Cerebellar cortex (tissue), 1 donor: ENCODE results near the gene FXYD3.
A peak's percentile ranks its signal among the peaks of the same experiment; 100 is the strongest.
"Not testable (repeated sequence)": the region's sequence is repeated elsewhere in the genome, so short reads cannot be mapped to it uniquely, and the experiment has no call there.

Experiments used
- DNase-seq: peaks from one replicate; pipeline ENCODE4 v3.0.0-alpha.2; 2015; ENCODE audit warnings: low spot score

FXYD3 gene

GRCh38 chr19:35142606-35143230 is 27.1 kb downstream of the FXYD3 start:
- DNase-seq: no peak

DNA sequence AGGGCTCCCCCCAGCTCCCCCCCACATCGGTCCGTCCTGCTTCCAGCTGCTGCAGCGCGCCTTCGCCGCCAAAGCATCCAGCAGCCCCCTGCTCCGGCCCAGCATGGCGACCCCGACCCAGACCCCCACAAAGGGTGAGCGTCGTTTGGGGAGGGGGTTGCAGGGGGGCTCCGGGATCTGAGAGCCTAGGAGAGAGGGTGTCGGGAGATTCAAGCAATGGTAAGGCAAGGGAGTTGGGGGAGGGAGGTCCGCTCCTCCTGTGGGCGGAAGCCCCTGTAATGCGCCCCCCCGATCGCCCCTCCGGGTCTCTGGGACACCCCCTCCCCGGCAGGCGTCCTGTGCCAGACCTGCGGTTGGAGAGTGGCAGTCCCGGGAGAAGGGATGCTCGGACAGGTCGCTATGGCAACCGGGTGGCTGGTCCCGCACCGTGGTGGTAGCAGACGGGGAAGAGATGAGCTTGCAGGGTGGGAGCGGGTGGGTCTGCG is 27.6 kb downstream of the FXYD3 start, which contains the start of gene FXYD7:
Gene FXYD7 (plus strand): TSS at position 25 of the 485 bp plus-strand sequence. CDS start 79 bp downstream, at position 104.
- DNase-seq: peak; percentile 50

DNA sequence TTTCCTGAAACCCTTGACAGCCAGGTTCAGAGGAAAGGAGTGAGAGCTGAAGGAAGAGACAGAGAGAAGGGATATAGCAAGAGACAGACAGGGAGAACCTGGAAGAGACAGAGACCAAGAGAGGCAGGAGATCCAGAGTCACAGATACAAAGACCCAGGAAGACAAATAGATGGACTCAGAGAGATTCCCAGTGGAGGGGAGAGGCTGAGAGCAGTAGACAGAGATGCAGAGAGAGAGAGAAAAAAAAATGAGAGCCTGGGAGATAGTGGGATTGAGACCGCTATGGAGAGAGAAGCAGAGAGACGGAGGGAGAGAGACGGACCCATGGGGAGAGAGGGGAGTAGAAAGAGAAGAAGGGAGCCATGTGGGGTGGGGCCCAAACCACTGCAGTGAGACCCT is 28.2 kb downstream of the FXYD3 start:
- no peak for DNase-seq

- no peak for DNase-seq
Observed at GRCh38 chr19:35144259-35144599, 28.6 kb downstream of the FXYD3 start.

DNA sequence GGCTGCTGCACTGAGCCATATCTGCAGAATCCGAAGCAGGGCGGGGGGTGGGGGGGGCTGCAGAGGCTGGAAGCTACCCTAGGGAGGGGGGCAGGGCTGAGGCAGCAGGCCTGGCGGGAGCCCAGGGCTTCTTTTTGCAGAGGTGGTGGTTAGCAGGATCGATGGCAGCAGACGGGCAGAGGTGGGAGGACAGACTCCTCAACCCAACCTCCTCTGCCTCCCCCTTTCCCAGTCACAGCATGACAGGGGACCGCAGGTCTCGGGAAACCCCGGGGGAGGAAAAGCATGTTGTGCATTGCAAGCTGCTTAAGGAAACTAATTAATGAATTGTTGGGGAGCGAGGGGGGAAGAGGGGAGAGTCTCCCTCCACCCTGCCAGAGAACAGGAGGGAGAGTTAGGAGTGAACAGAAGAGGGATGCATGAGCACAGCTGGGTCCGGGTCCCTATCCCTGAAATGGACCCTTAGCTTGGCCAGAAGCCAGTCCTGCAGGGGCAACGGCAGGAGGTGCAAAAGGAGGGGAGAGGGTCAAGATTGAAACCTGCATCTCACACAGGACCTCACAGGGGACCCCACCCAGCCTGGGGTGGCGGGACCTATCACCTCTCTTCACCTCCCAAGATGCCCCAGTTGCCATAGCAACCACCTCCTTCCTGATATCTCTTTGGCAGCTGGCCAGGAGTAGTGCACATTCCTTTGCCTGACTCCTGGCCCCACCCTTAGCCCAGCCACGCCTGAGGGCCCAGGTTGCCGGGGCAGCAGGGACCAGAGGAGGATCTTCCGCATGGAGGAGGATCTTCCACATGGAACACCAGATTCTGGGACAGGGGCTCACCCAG is 29.2 kb downstream of the FXYD3 start:
- no peak for DNase-seq

- DNase-seq: no peak
Observed at GRCh38 chr19:35146746-35147459, 31.3 kb downstream of the FXYD3 start.

- no peak for DNase-seq
Observed at GRCh38 chr19:35149463-35149862, 33.8 kb downstream of the FXYD3 start.

- no peak for DNase-seq
Observed at GRCh38 chr19:35150445-35150844, 34.8 kb downstream of the FXYD3 start.

DNA sequence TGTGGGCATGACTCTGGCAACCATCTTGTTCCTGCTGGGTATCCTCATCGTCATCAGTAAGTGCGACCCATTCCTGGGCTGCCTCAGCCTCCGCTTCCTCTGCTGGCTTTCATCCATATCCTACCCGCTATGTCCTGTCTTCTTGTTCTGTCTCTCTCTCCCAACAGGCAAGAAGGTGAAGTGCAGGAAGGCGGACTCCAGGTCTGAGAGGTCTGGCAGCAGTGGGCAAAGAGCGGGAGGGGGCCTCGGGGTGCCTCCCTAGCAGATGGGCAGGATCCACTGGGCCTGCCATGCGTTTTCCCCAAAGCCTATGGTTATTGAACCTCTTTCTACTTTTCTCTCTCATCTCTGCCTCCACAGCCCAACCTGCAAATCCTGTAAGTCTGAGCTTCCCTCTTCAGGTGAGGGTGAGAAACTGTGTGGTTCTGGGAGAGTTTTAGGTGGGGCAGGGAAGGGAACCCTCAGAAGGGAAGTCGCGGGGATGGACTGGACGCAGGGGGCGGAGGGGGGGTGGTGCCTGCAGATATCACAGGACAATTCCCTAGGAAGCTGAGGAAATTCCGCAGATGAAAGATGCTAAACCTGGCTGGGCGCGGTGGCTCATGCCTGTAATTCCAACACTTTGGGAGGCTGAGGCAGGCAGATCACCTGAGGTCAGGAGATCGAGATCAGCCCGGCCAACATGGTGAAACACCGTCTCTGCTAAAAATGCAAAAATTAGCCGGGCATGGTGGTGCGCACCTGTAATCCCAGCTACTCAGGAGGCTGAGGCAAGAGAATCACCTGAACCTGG is 35.8 kb downstream of the FXYD3 start:
- DNase-seq: no peak

GRCh38 chr19:35153129-35153522 is 37.5 kb downstream of the FXYD3 start:
- not testable (repeated sequence) for DNase-seq

DNA sequence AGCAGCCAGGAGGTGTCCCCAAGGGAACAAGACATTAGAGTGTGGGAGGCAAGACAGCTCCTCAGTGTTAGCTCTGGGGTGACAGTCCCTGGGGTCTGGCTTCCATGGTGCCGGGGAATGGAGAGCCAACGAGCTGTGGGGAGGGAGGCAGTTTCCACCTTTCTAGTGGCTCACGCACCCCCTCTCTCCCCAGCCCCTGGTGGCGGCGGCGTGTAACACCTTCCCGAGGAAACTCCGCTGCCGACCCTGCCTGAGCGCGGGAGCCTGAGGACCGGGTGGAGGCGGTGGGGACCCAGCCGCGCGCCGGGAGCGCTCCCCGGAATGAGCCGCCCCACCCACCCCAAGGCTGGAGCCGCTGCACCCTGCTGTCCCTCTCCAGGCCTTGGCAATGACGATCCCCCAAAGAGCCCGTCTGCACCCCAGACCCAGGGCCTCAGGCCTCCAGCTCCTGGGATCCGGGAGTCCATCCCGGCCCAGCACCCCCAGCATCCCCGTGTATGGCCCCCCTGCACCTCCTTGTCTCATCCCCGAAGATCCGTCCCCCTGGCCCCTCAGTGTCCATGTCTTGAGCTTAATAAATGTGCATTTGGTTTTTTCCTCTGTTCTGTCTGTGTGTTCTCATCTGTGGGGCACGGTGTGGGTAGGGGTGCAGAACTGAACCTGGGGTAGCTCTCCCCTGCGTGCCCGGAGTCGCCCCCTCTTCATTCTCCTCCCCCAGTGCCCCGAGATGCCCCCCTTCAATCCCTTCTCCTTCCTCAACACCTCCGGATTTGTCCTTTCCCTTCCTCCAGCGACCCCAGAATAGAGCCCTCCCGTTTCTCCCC is 38.3 kb downstream of the FXYD3 start:
- no peak for DNase-seq

DNA sequence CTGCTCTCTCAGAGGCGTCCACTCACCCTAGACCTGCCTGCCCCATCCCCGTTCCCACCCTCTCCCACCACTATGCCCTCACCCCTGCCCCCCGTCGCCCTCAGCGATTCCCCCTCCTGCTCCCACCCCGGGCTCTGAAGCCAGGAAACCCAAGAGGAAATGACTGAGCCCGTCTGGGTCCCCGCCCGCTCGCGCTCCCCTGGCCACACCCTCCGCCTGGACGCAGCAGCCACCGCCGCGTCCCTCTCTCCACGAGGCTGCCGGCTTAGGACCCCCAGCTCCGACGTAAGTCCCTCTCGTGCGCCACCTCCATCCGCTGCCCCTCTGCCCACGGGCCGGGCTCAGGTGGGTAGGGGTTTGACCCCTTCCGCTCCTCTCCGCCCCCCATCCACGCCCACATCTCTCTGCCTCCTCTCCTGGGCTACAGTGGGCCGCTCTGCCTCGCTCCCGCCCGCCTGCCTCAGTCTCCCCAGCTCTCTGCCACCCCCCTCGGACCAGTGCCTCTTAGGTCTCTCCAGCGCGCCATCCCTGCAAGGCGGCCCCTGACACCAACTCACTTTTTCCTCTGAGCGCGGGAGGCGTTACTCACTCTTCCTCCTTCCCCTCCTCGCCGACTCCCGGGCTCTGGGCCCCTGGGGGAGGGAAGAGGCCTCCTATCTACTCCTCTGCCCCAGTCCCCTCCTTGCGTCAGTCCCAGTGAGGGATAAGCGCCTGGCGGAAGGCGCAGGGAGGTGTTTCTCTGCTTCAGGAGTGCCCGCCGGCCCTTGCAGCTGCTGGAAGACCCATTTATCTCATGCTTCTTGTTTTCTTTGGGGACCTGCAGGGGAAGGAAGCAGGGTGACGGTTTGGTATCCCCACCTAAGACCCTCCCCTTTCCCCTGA is 39.1 kb downstream of the FXYD3 start, which contains the start of gene FXYD5:
Gene FXYD5 (plus strand): TSS at position 211 of the 882 bp plus-strand sequence. CDS start 816 bp downstream, outside the sequence.
- no peak for DNase-seq

GRCh38 chr19:35155441-35155840 is 39.8 kb downstream of the FXYD3 start:
- no peak for DNase-seq

DNA sequence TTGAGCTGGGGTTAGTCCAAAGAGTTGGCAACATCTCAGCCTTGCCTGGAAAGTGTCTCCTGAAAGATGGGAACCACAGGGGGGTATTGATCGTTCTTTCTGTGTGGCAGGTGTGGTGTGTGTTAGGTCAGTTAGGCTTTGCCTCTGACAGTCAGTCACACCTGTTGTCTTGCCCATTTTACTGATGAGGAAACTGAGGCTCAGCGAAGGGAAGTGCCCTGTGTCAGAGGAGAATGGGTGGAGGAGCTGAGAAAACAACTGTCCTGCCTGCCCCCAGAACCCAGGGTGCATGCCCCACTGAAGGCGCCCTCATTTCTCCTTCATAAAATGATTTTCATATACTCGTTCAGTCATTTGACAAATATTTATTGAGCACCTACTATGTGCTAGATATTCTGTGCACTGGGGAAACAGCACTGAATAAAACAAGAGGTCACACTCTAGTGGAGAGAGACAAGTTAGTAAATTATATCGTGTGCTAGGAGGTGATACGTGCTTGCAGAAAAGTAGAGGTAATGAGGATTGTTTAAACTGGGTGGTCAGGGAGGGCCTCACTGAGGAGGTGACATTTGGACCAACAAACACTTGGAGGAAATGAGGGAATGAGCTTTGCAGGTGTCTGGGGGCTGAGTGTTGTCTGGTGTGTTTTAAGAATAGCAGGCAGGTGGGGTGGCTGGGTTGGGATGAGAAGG is 40.5 kb downstream of the FXYD3 start:
- DNase-seq: no peak

DNA sequence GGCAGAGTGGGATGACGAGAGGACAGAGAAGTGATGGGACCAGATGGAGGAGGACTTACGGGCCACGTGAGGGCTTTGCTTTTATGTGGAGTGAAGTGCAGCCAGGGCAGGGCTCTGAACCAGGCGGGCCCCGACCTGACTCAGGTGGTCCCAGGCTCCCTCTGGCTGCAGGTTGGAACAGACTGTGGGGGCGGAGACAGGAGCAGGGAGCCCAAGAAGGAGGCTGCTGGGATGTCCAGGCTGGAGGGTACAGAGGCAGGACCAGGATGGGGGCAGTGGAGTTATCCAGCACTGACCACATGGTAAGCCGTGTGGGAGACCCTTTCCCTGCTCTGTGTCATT is 41.0 kb downstream of the FXYD3 start:
- DNase-seq: no peak

- no peak for DNase-seq
Observed at GRCh38 chr19:35157431-35157830, 41.8 kb downstream of the FXYD3 start.

- no peak for DNase-seq
Observed at GRCh38 chr19:35159606-35160005, 44.0 kb downstream of the FXYD3 start.

DNA sequence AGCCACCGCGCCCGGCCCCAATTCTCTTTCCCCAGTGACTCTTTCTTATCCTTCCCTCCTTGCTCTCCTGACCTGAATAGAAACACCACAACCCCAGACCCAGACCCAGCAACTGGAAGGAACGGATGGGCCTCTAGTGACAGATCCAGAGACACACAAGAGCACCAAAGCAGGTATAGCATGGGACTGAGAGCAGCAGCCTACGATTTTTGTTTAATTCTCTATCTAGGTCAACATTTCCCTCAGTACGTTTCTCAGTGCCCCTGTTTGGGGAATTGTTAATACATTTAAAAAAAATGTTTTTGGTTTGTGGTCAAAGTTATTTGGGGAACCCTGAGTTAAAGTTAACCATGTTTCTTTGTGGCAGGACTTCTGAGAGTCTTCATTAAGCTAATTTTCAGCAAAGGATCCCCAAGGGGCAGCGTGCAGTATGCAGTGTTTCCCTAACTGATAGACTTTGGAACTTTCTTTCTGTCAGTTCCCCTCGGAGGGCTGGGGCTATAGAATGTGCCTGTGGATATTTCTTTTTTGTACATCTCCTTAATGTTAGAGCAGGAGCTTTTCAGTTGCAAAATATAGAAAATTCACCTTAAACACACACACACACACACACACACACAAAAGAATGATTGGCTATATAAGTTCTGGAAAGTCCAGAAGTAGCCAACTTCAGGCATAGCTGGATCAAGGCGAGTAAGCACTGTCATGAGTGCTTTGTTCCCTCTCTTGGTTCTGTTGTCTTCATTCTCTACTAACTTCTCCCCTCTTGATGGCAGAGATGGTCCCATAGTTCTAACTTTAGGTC is 45.2 kb downstream of the FXYD3 start:
- DNase-seq: no peak

GRCh38 chr19:35161434-35161743 is 45.8 kb downstream of the FXYD3 start:
- no peak for DNase-seq
